Parathyroid adenoma (tissue), 2 donors: ENCODE measurements around the gene RNU1-3.
A peak's percentile ranks its signal among the peaks of the same experiment; 100 is the strongest.
"Not testable (repeated sequence)": the region's sequence is repeated elsewhere in the genome, so short reads cannot be mapped to it uniquely, and the experiment has no call there.

ENCODE experiments used
- H2AFZ ChIP-seq: fragments of 300-600 bp; sonication (generic); one replicate; pipeline ENCODE4 v1.7.0; 2017; ENCODE audit warnings: antibody characterized with exemption, mild to moderate bottlenecking
- H3K27ac ChIP-seq: fragments of 300-600 bp; sonication (generic); one replicate; pipeline ENCODE4 v1.7.0; 2017
- H3K27me3 ChIP-seq: fragments of 300-600 bp; sonication (generic); one replicate; pipeline ENCODE4 v1.7.0; 2017; ENCODE audit warnings: low read length; ENCODE audit not compliant: control insufficient read depth, insufficient read depth
- H3K36me3 ChIP-seq: fragments of 300-600 bp; sonication (generic); one replicate; pipeline ENCODE4 v1.7.0; 2017; ENCODE audit warnings: low read length; ENCODE audit not compliant: control insufficient read depth, insufficient read depth
- H3K4me1 ChIP-seq: fragments of 300-600 bp; sonication (generic); one replicate; pipeline ENCODE4 v1.7.0; 2017; ENCODE audit warnings: control low read depth
- H3K4me2 ChIP-seq: fragments of 300-600 bp; sonication (generic); one replicate; pipeline ENCODE4 v1.7.0; 2017; ENCODE audit warnings: low read length
- H3K4me3 ChIP-seq: fragments of 300-600 bp; sonication (generic); one replicate; pipeline ENCODE4 v1.7.0; 2017; ENCODE audit warnings: low read depth, low read length
- H3K79me2 ChIP-seq: fragments of 300-600 bp; sonication (generic); one replicate; pipeline ENCODE4 v1.7.0; 2017; ENCODE audit warnings: control low read depth
- H3K9ac ChIP-seq: fragments of 300-600 bp; sonication (generic); one replicate; pipeline ENCODE4 v1.7.0; 2017; ENCODE audit warnings: mild to moderate bottlenecking
- H3K9me3 ChIP-seq: fragments of 300-600 bp; sonication (generic); one replicate; pipeline ENCODE4 v1.7.0; 2017; ENCODE audit warnings: low read length; ENCODE audit not compliant: control insufficient read depth
- donor health status: primary hyperparathyroidism.

The RNU1-3 gene

DNA sequence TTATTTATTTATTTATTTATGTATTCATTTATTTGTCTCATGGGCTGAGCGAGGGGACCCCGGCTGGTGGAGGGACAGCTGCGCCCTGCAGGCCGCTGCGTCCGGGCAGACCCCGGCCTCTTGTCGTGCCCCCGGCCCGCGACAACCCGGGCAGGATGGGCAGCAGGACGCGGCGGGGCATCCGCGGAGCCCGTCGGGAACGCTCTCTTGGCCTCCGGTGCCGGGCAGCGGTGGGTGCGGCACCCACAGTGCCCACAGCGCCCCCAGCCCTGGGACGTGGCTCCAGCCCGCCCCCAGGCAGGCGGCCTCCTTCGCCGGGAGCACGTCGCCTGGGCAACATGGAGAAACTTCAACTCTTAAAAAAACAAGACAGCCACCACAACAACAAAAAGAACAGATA is 8.5 kb downstream of the RNU1-3 start:
- not testable (repeated sequence) for H3K36me3 ChIP-seq, H3K9me3 ChIP-seq, H2AFZ ChIP-seq, H3K4me3 ChIP-seq, H3K79me2 ChIP-seq, H3K9ac ChIP-seq, H3K4me2 ChIP-seq, H3K27me3 ChIP-seq, H3K4me1 ChIP-seq, H3K27ac ChIP-seq

DNA sequence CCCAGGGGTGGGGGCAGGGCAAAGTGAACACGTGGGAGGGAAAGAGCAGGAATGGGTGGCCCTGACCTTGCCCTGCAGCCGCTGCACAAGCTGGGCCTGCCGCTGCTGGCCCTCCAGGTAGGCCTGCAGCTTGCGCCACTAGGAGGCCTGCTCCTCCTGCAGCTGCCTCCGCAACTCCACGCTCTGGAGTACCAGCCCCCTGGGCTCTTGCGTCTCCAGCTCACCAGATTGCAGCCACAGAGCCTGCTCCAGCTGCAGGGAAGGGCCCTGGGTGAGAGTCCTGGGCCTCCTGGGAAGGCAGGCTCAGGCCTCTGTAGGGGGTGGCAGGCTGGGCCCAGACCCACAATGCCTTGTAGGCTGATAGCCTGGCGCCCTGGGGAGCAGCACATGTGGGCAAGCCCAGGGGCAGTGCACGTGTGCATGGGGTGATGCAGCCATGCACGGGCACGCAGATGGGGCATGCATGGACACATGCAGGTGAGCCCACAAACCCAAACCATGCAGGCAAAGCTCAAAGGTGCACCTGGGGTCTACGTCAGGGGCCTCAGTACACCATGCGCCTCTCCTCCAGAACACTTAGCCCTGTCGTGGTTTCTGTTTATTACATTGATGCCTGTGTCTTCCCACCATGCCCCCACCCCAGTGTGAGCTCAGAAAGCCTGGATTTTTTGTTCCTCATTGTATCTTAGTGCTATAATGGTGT is 9.6 kb downstream of the RNU1-3 start:
- not testable (repeated sequence) for H3K4me3 ChIP-seq, H3K27ac ChIP-seq, H3K4me2 ChIP-seq, H3K27me3 ChIP-seq, H3K79me2 ChIP-seq, H3K4me1 ChIP-seq, H3K36me3 ChIP-seq, H3K9me3 ChIP-seq, H3K9ac ChIP-seq, H2AFZ ChIP-seq

DNA sequence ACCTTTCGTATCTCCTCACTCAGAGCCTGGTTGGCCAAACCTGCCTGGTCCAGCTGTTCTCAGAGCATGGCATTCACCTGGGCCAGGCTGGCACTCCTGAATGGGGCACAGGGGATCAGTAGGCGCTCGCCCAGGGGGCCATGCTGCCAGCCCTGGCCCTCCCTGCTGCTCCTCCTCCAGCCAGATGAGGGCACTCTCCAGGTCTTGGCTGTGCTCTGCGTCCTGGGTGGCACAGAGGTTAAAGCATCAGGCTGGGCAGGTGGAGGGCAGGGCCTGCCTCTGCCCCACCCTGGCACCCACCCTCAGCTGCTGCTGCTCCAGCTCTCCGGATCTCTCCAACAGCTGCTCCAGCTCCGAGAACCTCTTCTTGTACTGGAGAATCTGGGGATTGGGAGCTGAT is 10.2 kb downstream of the RNU1-3 start:
- H2AFZ ChIP-seq, H3K4me3 ChIP-seq, H3K79me2 ChIP-seq, H3K9me3 ChIP-seq, H3K27me3 ChIP-seq, H3K36me3 ChIP-seq, H3K4me2 ChIP-seq, H3K4me1 ChIP-seq, H3K27ac ChIP-seq, H3K9ac ChIP-seq: not testable (repeated sequence)

DNA sequence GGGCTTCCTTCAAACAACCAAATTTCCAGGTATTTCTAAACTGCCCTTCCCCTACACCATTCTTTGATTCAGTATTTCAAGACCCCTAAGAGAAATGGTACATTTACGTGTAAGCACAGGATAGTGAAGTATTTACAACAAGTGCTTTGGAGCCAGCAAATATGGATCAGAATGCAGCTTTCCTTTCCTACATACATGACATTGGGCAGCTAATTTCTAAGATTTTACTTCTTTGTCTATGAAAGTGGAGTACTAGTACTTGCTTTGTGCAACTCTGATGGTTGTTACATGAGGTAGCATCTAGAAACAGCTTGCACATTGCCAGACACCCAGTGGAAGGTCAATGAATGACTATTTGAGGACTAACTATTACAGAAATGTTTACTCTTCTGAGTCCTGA is 15.2 kb downstream of the RNU1-3 start:
- H3K79me2 ChIP-seq, H3K27me3 ChIP-seq, H3K4me2 ChIP-seq, H3K4me3 ChIP-seq, H3K9ac ChIP-seq, H2AFZ ChIP-seq, H3K4me1 ChIP-seq, H3K9me3 ChIP-seq, H3K36me3 ChIP-seq, H3K27ac ChIP-seq: not testable (repeated sequence)

DNA sequence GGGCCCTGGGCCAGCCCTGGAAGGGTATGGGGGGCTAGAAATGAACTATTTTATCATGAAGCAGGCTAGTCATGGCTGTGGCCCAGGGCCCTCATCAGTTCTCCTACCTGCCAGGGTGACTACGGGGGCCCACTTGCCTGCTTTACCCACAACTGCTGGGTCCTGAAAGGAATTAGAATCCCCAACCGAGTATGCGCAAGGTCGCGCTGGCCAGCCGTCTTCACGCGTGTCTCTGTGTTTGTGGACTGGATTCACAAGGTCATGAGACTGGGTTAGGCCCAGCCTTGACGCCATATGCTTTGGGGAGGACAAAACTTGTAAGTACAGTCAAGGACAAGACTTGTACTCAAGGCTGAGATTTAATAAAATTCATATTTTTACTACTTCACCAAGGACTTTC is 16.8 kb downstream of the RNU1-3 start:
- not testable (repeated sequence) for H3K4me2 ChIP-seq, H3K27me3 ChIP-seq, H3K9ac ChIP-seq, H3K79me2 ChIP-seq, H3K4me3 ChIP-seq, H3K9me3 ChIP-seq, H2AFZ ChIP-seq, H3K27ac ChIP-seq, H3K36me3 ChIP-seq, H3K4me1 ChIP-seq

DNA sequence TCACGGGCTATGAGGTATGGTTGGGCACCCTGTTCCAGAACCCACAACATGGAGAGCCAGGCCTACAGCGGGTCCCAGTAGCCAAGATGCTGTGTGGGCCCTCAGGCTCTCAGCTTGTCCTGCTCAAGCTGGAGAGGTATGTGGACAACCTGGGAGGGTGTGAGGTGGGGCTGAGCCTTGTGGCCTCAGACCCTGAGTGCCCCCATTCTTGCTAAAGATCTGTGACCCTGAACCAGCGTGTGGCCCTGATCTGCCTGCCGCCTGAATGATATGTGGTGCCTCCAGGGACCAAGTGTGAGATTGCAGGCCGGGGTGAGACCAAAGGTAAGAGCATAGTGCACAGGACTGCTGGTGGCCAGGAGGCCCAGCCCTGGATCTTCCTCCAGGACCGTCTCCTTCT is 17.4 kb downstream of the RNU1-3 start:
- not testable (repeated sequence) for H3K27me3 ChIP-seq, H2AFZ ChIP-seq, H3K4me3 ChIP-seq, H3K9me3 ChIP-seq, H3K4me1 ChIP-seq, H3K4me2 ChIP-seq, H3K79me2 ChIP-seq, H3K36me3 ChIP-seq, H3K27ac ChIP-seq, H3K9ac ChIP-seq

DNA sequence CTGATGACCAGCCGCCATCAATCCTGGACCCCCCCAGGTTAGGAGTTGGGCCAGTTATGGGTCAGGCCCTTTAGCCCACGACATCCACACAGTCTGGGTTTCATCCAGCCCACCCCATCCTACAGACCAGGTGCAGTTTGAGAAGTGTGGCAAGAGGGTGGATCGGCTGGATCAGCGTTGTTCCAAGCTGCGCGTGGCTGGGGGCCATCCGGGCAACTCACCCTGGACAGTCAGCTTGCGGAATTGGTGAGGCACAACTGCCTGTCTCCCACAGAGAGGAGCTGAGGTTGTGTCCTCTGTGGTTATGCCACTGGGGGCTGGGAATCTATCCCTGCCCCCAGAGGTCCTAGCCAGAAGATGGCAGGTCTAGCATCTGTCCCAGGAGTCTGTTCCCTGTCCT is 18.0 kb downstream of the RNU1-3 start:
- H3K4me3 ChIP-seq, H3K27me3 ChIP-seq, H2AFZ ChIP-seq, H3K9ac ChIP-seq, H3K27ac ChIP-seq, H3K4me1 ChIP-seq, H3K36me3 ChIP-seq, H3K9me3 ChIP-seq, H3K4me2 ChIP-seq: not testable (repeated sequence)
- H3K79me2 ChIP-seq = peaks cover 15% of the 10 kb centered on the region

DNA sequence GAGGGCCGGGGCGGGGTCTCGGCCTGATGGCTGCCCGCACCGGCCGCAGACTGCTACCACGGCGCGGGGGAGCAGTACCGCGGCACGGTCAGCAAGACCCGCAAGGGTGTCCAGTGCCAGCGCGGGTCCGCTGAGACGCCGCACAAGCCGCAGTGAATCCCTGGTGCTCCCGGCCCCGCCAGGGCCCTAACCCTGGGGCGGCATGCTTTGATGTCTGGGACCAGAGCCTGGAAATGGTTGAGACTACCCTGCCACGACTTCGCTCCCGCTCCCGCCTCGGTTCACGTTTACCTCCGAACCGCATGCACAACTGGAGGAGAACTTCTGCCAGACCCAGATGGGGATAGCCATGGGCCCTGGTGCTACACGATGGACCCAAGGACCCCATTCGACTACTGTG is 18.5 kb downstream of the RNU1-3 start:
- H3K27ac ChIP-seq, H3K9ac ChIP-seq, H2AFZ ChIP-seq, H3K4me3 ChIP-seq, H3K27me3 ChIP-seq, H3K4me2 ChIP-seq, H3K9me3 ChIP-seq, H3K36me3 ChIP-seq: not testable (repeated sequence)
- Histone ChIP-seq H3K4me1 (peaks cover 11% of the 10 kb centered on the region), H3K79me2 (peaks cover 17% of the 10 kb centered on the region)

DNA sequence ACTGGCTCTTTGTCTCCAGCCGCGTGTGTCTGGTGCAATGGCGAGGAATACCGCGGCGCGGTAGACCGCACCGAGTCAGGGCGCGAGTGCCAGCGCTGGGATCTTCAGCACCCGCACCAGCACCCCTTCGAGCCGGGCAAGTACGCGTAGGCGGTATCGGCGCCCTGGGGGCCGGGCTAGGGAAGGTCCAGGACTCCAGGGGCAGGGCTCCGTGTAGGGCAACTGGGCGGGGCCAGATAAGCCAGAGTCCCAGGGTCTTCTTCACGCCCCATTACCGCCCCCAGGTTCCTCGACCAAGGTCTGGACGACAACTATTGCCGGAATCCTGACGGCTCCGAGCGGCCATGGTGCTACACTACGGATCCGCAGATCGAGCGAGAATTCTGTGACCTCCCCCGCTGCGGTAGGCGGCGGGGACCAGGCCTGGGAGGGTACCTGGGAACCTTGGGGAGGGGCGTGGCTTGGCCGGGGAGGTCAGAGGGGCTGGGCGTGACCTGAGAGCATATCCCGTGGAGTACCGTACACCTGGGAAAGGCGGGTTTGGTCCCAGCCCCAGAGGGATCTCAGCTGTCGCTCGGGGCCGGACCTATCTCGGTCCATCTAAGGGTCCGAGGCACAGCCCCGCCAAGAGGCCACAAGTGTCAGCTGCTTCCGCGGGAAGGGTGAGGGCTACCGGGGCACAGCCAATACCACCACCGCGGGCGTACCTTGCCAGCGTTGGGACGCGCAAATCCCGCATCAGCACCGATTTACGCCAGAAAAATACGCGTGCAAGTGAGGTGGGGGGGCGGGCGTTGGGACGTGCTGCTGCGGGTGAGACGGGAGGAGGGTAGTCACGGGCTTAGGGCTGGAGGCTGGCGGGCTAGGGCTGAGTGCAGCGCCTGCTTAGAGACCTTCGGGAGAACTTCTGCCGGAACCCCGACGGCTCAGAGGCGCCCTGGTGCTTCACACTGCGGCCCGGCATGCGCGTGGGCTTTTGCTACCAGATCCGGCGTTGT is 19.3 kb downstream of the RNU1-3 start:
- Histone ChIP-seq H3K79me2 (peaks cover 19% of the 10 kb centered on the region), H3K4me1 (peaks cover 11% of the 10 kb centered on the region), H3K4me3 (peak overlapping the region; percentile 31), H2AFZ (peak overlapping the region; percentile 70)
- H3K9ac ChIP-seq, H3K9me3 ChIP-seq, H3K27me3 ChIP-seq, H3K4me2 ChIP-seq, H3K36me3 ChIP-seq, H3K27ac ChIP-seq: not testable (repeated sequence)

DNA sequence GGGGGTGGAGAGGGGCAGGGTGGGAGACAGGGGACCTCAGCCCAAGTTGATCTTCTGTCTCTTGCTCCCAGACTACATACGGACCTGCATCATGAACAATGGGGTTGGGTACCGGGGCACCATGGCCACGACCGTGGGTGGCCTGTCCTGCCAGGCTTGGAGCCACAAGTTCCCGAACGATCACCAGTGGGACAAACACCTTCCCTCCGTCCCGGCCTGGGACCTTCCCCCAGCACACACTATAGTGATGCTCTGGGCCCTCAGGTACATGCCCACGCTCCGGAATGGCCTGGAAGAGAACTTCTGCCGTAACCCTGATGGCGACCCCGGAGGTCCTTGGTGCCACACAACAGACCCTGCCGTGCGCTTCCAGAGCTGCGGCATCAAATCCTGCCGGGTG is 20.0 kb downstream of the RNU1-3 start:
- H2AFZ ChIP-seq, H3K36me3 ChIP-seq, H3K27me3 ChIP-seq, H3K9ac ChIP-seq, H3K27ac ChIP-seq, H3K4me2 ChIP-seq, H3K4me3 ChIP-seq, H3K9me3 ChIP-seq: not testable (repeated sequence)
- peaks cover 19% of the 10 kb centered on the region for H3K79me2 ChIP-seq
- H3K4me1 ChIP-seq = peaks cover 11% of the 10 kb centered on the region
